Colonic mucosa (tissue), 4 donors: ENCODE data around the gene COL2A1. TPM values are rescaled to one million over a fixed set of nuclear protein-coding genes. Genes with fewer than 3 reads are reported as not detected.

Source experiments
- DNase-seq: peaks from one replicate; pipeline ENCODE4 v3.0.0-alpha.2; 2020
- H3K27ac ChIP-seq: fragments of 200-600 bp; one replicate; pipeline ENCODE4 v1.8.0; 2021
- H3K27me3 ChIP-seq: fragments of 200-600 bp; one replicate; pipeline ENCODE4 v1.8.0; 2021
- H3K36me3 ChIP-seq: fragments of 200-600 bp; one replicate; pipeline ENCODE4 v1.8.0; 2021
- H3K4me1 ChIP-seq: fragments of 200-600 bp; one replicate; pipeline ENCODE4 v1.8.0; 2021; ENCODE audit warnings: mild to moderate bottlenecking
- H3K4me3 ChIP-seq: fragments of 200-600 bp; one replicate; pipeline ENCODE4 v1.8.0; 2021
- H3K9ac ChIP-seq, 2 donors: one replicate each; pipeline ENCODE4 v1.7.0; 2013; ENCODE audit warnings: control low read depth in 2 of 2, low read depth in 2 of 2, low read length in 2 of 2
- H3K9me3 ChIP-seq: fragments of 200-600 bp; one replicate; pipeline ENCODE4 v1.8.0; 2021
- intact Hi-C: fragments of 100-400 bp; cut with DNase I; formaldehyde crosslinking; loops from one replicate; pipeline ENCODE4 v1.14.1; 2022
- total RNA-seq, 2 donors: library from RNA; stranded (reverse); fragmentation: NEBNext Ultra II Directional in 1 of 2; extraction: Animal tissue kit (Norgen Biotek cat#: 25700) in 1 of 2; gene quantifications; one replicate each; pipeline ENCODE4 v1.2.1, GENCODE V29; 2021
- TF ChIP-seq, protein P1 (sequence below): fragments of 200-600 bp; IDR thresholded peaks from one replicate; pipeline ENCODE4 v1.8.0; 2022; ENCODE audit warnings: antibody characterized with exemption, mild to moderate bottlenecking
- donor health status: healthy.
- donor health status: DM: no; HTN: no; CAD: no.
- donor health status: DM: no; HTN: no; CAD: no.

The COL2A1 gene
- total RNA-seq, 2 donors from 2014 or later: 1.1 to 1.3 TPM

DNA sequence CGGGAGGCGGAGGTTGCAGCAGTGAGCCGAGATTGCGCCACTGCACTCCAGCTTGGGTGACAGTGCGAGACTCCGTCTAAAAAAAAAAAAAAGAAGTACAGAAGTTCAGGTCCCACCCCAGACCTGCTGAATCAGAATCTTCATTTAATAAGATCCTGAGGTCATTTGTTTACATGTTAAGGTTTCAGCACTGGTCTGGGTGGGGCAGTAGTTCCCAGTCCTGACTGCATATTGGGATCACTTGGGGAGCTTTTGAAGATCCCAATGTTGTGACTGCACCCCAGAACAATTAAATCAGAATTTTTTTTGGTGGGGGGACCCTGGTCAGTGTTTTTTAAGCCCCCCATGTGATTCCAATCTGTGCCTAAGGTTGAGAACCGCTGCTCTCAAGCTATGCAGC lies 11.7 kb upstream of the COL2A1 start:
- Histone ChIP-seq H3K36me3 (no peaks in the 10 kb centered on the region), H3K4me1 (no peaks in the 10 kb centered on the region), H3K9ac (no peak overlapping the region), H3K27ac (no peak overlapping the region), H3K27me3 (no peaks in the 10 kb centered on the region), H3K4me3 (no peak overlapping the region), H3K9me3 (no peaks in the 10 kb centered on the region)
- no peak for DNase-seq
- intact Hi-C loops: no loop called here
- TF ChIP-seq, protein P1, sequence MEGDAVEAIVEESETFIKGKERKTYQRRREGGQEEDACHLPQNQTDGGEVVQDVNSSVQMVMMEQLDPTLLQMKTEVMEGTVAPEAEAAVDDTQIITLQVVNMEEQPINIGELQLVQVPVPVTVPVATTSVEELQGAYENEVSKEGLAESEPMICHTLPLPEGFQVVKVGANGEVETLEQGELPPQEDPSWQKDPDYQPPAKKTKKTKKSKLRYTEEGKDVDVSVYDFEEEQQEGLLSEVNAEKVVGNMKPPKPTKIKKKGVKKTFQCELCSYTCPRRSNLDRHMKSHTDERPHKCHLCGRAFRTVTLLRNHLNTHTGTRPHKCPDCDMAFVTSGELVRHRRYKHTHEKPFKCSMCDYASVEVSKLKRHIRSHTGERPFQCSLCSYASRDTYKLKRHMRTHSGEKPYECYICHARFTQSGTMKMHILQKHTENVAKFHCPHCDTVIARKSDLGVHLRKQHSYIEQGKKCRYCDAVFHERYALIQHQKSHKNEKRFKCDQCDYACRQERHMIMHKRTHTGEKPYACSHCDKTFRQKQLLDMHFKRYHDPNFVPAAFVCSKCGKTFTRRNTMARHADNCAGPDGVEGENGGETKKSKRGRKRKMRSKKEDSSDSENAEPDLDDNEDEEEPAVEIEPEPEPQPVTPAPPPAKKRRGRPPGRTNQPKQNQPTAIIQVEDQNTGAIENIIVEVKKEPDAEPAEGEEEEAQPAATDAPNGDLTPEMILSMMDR: no peak

DNA sequence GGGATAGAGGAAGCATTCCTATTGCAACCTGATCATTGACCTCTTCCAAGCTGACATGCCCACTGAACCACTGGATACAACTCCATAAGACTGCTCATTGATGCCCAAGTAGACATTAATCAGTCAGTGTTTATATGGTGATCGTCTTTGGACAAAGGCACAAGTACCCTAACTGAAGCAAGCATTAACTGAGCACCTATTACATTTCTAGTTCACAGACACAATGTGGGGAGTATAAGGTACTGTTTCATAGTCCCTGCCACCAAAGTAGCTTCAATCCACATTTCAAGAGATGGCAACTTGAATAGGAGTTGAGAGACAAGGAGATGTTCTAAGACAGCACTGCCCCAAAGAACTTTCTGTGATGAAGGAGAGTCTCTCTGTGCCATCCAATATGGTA lies 10.9 kb upstream of the COL2A1 start:
- H3K9me3 ChIP-seq: no peaks in the 10 kb centered on the region
- no peak overlapping the region for H3K9ac ChIP-seq
- no peaks in the 10 kb centered on the region for H3K4me1 ChIP-seq
- no peaks in the 10 kb centered on the region for H3K36me3 ChIP-seq
- H3K27me3 ChIP-seq: no peaks in the 10 kb centered on the region
- TF ChIP-seq, protein P1: no peak
- DNase-seq: no peak
- H3K4me3 ChIP-seq: no peak overlapping the region
- no peak overlapping the region for H3K27ac ChIP-seq
- intact Hi-C loops: no loop called here

DNA sequence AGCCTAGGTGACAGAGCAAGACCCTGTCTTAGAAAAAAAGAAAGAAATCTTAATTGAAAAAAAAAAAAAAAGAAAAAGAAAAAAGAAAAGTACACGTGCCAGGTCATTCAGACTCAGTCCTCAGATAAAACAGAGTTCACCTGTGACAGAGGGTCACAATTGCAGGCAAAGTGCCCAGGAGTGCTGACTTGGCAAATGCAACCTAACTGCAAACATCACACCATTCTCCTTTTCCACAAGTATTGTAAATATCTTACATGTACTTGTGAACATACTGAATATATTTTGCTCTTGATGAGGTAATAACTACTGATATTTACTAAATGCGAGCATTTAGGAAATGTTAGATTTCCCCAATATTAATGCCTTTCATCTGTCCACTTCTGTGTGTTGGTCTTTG lies 9.0 kb upstream of the COL2A1 start:
- no peak for DNase-seq
- H3K9ac ChIP-seq: no peak overlapping the region
- no peaks in the 10 kb centered on the region for H3K27me3 ChIP-seq
- TF ChIP-seq, protein P1: no peak
- no peaks in the 10 kb centered on the region for H3K36me3 ChIP-seq
- H3K4me3 ChIP-seq: no peak overlapping the region
- no peaks in the 10 kb centered on the region for H3K4me1 ChIP-seq
- H3K27ac ChIP-seq: no peak overlapping the region
- intact Hi-C loops: no loop called here
- no peaks in the 10 kb centered on the region for H3K9me3 ChIP-seq

DNA sequence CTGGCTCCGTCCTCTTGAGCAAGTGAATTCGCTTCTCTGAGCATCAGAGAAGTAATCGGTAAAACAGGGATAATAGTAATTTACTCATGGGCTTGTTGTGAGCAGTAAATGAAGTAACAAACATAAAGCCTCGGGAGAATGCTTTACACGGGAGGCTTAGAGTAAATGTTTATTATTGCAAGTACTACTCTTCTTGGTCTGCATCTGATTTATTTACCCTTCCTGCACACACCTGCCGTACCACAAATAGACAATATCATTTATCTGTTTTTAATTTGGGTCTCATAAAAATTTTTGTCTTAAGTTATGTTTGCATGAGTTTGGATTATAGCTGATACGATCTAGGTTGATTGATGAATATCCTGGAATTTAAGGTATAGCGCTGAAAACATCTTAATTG lies 7.8 kb upstream of the COL2A1 start:
- DNase-seq: no peak

DNA sequence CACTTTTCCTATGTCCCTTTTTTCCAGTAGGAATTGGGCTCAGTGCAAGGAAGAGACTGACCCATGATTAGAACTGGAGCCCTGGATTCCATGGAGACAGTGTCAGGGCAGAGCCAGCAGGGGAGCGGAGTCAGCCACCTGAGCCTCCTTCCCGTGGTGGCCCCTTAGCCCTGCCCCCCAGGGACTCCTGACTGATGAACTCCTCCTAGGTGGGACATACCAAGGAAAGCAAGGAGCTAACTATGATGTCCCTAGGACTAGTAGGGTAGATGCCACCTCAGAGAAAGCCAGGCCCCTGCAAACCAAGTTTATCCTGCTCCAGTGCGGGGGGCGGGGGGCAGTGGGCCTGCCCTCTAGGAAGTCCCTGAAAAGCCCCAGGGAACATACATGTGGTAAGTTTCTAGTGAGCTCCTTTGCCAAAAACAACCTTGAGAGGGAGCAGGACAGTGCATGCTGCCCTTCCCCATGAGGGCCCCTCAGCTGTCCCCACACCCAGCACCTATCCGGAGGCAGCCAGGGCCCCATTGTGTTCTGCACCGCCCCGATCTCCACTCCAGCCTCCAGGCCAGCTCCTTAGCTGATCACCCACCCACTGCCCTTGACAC lies 6.2 kb upstream of the COL2A1 start:
- TF ChIP-seq, protein P1: no peak
- Histone ChIP-seq H3K27ac (no peak overlapping the region), H3K9ac (no peak overlapping the region), H3K9me3 (no peaks in the 10 kb centered on the region), H3K4me1 (no peaks in the 10 kb centered on the region), H3K27me3 (peaks cover 7% of the 10 kb centered on the region), H3K4me3 (no peak overlapping the region), H3K36me3 (no peaks in the 10 kb centered on the region)
- DNase-seq: no peak
- intact Hi-C loops: no loop called here

More for the DNA sequence above, 7.8 kb upstream of the COL2A1 start:
- Histone ChIP-seq H3K4me3 (no peak overlapping the region), H3K4me1 (no peaks in the 10 kb centered on the region), H3K27ac (no peak overlapping the region), H3K9ac (no peak overlapping the region), H3K27me3 (no peaks in the 10 kb centered on the region), H3K9me3 (no peaks in the 10 kb centered on the region), H3K36me3 (no peaks in the 10 kb centered on the region)
- intact Hi-C loops: no loop called here
- TF ChIP-seq, protein P1: no peak
